DND-41 (cell line): ENCODE results near the gene MYRIP.
A peak's percentile ranks its signal among the peaks of the same experiment; 100 is the strongest.
"Not testable (repeated sequence)": the region's sequence is repeated elsewhere in the genome, so short reads cannot be mapped to it uniquely, and the experiment has no call there.

Source experiments
- ATAC-seq: fragments of 200-7000 bp; cut with Tn5 transposase; 3 replicates; pipeline ENCODE4 v1.9.1; 2021; ENCODE audit warnings: low read depth; ENCODE audit not compliant: insufficient read depth
- DNase-seq: peaks from one replicate; pipeline ENCODE4 v3.0.0-alpha.2; 2020
- H2AFZ ChIP-seq: 2 replicates; pipeline ENCODE4 v1.6.0; 2012; ENCODE audit warnings: low read depth, low read length
- H3K27ac ChIP-seq: 2 replicates; pipeline ENCODE4 v1.5.1; 2012; ENCODE audit warnings: low read length, inconsistent platforms
- H3K27me3 ChIP-seq: fragments of 200-600 bp; sonication (generic); 2 replicates; pipeline ENCODE4 v1.6.0; 2012; ENCODE audit warnings: low read length, mild to moderate bottlenecking, inconsistent platforms; ENCODE audit not compliant: insufficient read depth, poor library complexity
- H3K36me3 ChIP-seq: 2 replicates; pipeline ENCODE4 v1.5.1; 2012; ENCODE audit warnings: low read length, inconsistent platforms; ENCODE audit not compliant: insufficient read depth
- H3K4me1 ChIP-seq: 2 replicates; pipeline ENCODE4 v1.5.1; 2012; ENCODE audit warnings: mild to moderate bottlenecking, low read length; ENCODE audit not compliant: insufficient read depth
- H3K4me2 ChIP-seq: 2 replicates; pipeline ENCODE4 v1.6.0; 2012; ENCODE audit warnings: mild to moderate bottlenecking, moderate library complexity, low read length, inconsistent platforms; ENCODE audit not compliant: insufficient read depth
- H3K4me3 ChIP-seq, 2 experiments: fragments of 200-600 bp in 1 of 2; shearing (Covaris generic) in 1 of 2; 2 replicates each; pipeline ENCODE4 v1.5.1; 2012 to 2016; ENCODE audit warnings: inconsistent platforms in 2 of 2, low read length in 2 of 2, mild to moderate bottlenecking in 2 of 2, low read depth in 1 of 2, moderate library complexity in 1 of 2
- H3K79me2 ChIP-seq: 2 replicates; pipeline ENCODE4 v1.6.0; 2012; ENCODE audit warnings: low read length, inconsistent platforms; ENCODE audit not compliant: insufficient read depth
- H3K9ac ChIP-seq: 2 replicates; pipeline ENCODE4 v1.6.0; 2012; ENCODE audit warnings: low read depth, mild to moderate bottlenecking, inconsistent platforms, low read length, moderate library complexity
- H3K9me3 ChIP-seq: 2 replicates; pipeline ENCODE4 v1.5.1; 2012; ENCODE audit warnings: low read length, moderate library complexity, mild to moderate bottlenecking, inconsistent platforms; ENCODE audit not compliant: insufficient read depth, severe bottlenecking
- H4K20me1 ChIP-seq: 2 replicates; pipeline ENCODE4 v1.6.0; 2012; ENCODE audit warnings: low read length; ENCODE audit not compliant: insufficient read depth
- CTCF ChIP-seq: IDR thresholded peaks from 2 replicates; pipeline ENCODE4 v1.5.1; 2012; ENCODE audit warnings: borderline replicate concordance, low read length, moderate library complexity, mild to moderate bottlenecking; ENCODE audit not compliant: poor library complexity, severe bottlenecking; ENCODE audit errors: extremely low read depth
- EZH2 ChIP-seq: IDR thresholded peaks from 3 replicates; pipeline ENCODE4 v1.6.1; 2012; ENCODE audit warnings: borderline replicate concordance, low read depth, mild to moderate bottlenecking, moderate library complexity, low read length, inconsistent platforms; ENCODE audit not compliant: severe bottlenecking

MYRIP gene

GRCh38 chr3:40024526-40024925, 215.1 kb downstream of the MYRIP start:
- no peak overlapping the region for H2AFZ ChIP-seq
- no peak overlapping the region for H3K27ac ChIP-seq
- no peaks in the 10 kb centered on the region for H4K20me1 ChIP-seq
- H3K27me3 ChIP-seq, result no peaks in the 10 kb centered on the region
- H3K4me1 ChIP-seq, result no peaks in the 10 kb centered on the region
- no peaks in the 10 kb centered on the region for H3K79me2 ChIP-seq
- H3K9me3 ChIP-seq, result peaks cover 9% of the 10 kb centered on the region
- H3K36me3 ChIP-seq, result no peaks in the 10 kb centered on the region
- no peak for TF ChIP-seq EZH2
- no peak for TF ChIP-seq CTCF
- no peak overlapping the region for H3K4me2 ChIP-seq
- no peak overlapping the region for H3K4me3 ChIP-seq
- DNase-seq (no peak), ATAC-seq (no peak)
- no peak overlapping the region for H3K9ac ChIP-seq

- not testable (repeated sequence) for H2AFZ ChIP-seq, H3K27me3 ChIP-seq, H3K4me3 ChIP-seq, H3K9ac ChIP-seq, H3K36me3 ChIP-seq, ATAC-seq, H3K4me1 ChIP-seq, H3K9me3 ChIP-seq, H3K79me2 ChIP-seq, H3K27ac ChIP-seq, H4K20me1 ChIP-seq, H3K4me2 ChIP-seq
- DNase-seq, result peak; percentile 8
Observed at GRCh38 chr3:40025892-40026291, 216.5 kb downstream of the MYRIP start.

DNA sequence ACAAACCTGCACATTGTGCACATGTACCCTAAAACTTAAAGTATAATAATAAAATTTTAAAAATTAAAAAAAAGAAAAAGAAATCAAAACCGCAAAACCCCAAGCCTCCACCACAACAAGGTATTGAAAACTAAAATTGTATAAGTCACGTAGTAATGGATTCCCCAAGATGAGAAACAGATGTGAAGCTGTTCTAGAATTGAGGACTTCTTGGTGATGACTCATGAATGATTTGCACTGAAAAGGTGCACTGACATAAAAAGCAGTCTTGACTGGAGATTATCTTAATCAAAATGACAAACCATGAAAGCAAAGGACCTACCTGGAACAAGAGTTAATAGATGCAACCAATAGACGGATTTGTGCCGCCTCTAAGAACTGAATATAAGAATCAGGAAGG, 225.8 kb downstream of the MYRIP start:
- TF ChIP-seq CTCF (no peak), EZH2 (no peak)

DNA sequence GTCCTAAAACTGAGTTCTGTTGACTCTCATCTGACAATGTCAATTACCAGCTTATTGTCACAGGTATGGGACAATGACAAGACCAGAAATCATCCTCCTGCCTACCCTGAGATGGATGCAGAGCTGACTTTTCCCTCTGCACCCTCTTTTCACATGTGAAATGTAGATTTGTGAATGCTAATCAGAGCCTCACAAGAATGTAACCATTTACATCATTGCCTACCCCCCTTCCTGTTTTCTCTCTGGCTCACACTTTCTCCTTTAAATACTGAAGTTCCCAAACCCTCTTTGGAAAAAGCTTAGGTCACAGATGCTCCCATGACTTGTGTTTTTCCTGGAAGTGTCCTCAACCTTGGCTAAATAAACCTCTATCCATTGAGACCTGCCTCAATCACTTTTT, 228.2 kb downstream of the MYRIP start:
- H3K4me1 ChIP-seq, result no peaks in the 10 kb centered on the region
- H3K4me3 ChIP-seq, result no peak overlapping the region
- no peak overlapping the region for H2AFZ ChIP-seq
- H3K9me3 ChIP-seq, result no peaks in the 10 kb centered on the region
- H3K27ac ChIP-seq, result no peak overlapping the region
- H3K9ac ChIP-seq, result no peak overlapping the region
- ATAC-seq (no peak), DNase-seq (no peak)
- no peak for TF ChIP-seq CTCF
- no peak for TF ChIP-seq EZH2
- H3K27me3 ChIP-seq, result peaks cover 3% of the 10 kb centered on the region
- H4K20me1 ChIP-seq, result no peaks in the 10 kb centered on the region
- no peaks in the 10 kb centered on the region for H3K36me3 ChIP-seq
- no peaks in the 10 kb centered on the region for H3K79me2 ChIP-seq
- no peak overlapping the region for H3K4me2 ChIP-seq

More for the DNA sequence above, 225.8 kb downstream of the MYRIP start:
- Histone ChIP-seq H3K4me1 (no peaks in the 10 kb centered on the region), H4K20me1 (no peaks in the 10 kb centered on the region), H3K4me2 (no peak overlapping the region), H2AFZ (no peak overlapping the region), H3K27ac (no peak overlapping the region), H3K4me3 (no peak overlapping the region), H3K9ac (no peak overlapping the region), H3K9me3 (no peaks in the 10 kb centered on the region), H3K36me3 (no peaks in the 10 kb centered on the region), H3K27me3 (peaks cover 3% of the 10 kb centered on the region), H3K79me2 (no peaks in the 10 kb centered on the region)
- no peak for ATAC-seq
- DNase-seq, result no peak
